MM.1S (cell line): ENCODE results near the gene ADAMTS13.

ENCODE experiments used
- CTCF ChIP-seq: fragments of 300-600 bp; sonication (generic); IDR thresholded peaks from 2 replicates; pipeline ENCODE4 v1.5.1; 2016; ENCODE audit warnings: antibody characterized with exemption, low read length, mixed read lengths
- EZH2 ChIP-seq: fragments of 300-600 bp; sonication (generic); optimal IDR thresholded peaks from 2 replicates; pipeline ENCODE3; 2017; ENCODE audit warnings: low read depth, mild to moderate bottlenecking, antibody characterized with exemption, low read length, mixed read lengths
- EZH2phosphoT487 ChIP-seq: fragments of 300-600 bp; sonication (generic); IDR thresholded peaks from 2 replicates; pipeline ENCODE4 v1.6.1; 2018; ENCODE audit warnings: antibody characterized with exemption, low read length

GRCh38 chr9:133423216-133423615, 1.0 kb downstream of the ADAMTS13 start:
- no peak for TF ChIP-seq CTCF
- TF ChIP-seq EZH2, result no peak
- TF ChIP-seq EZH2phosphoT487, result no peak
